ENCODE measurements around the gene CAPSL.
"Not testable (repeated sequence)": the region's sequence is repeated elsewhere in the genome, so short reads cannot be mapped to it uniquely, and the experiment has no call there.

The CAPSL gene

GRCh38 chr5:35938568-35939227, at the start of gene CAPSL:
Gene CAPSL, minus strand, starts transcription at chr5:35938622. Its CDS starts 17,502 bp downstream, at chr5:35921120.
- DNase-seq, result no peak

- no peak for DNase-seq
Measured at GRCh38 chr5:35987776-35988175, 49.4 kb upstream of the CAPSL start.

GRCh38 chr5:35979715-35980114, 41.3 kb upstream of the CAPSL start:
- no peak for DNase-seq

GRCh38 chr5:35976859-35977258, 38.4 kb upstream of the CAPSL start:
- not testable (repeated sequence) for DNase-seq

DNA sequence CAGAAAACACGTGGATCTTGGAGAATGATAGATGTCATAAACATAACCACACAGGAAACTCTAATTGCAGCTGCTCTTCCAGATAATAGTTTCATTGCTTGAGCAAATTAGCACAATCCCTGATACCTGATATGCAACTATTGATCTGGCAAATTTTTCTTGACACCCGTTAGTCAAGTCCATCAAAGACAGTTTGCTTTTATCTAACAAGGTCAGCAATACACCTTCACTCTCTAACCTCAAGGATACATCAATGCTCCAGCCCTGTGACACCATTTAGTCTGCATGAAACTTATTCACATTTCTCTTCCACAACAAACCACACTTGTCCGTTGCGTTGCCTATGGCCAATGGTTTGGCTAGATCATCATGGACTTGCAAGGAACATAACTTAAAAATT, 36.1 kb upstream of the CAPSL start:
- DNase-seq, result no peak

DNA sequence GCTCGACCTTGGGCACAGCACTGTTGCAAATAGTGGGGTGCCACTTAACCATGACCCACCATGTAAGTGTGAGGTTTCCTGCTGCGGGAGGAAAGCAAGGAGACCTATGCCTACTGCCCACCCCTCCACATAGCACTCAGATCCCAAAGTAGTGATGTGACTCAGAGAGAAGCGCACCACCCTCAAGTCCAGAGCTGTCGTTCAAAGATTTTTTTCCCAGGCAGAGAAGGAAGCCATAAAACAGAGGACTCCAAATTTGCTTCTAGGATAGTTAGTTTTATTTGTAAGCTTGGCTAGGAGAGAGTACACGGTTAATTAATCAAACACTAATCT, 33.4 kb upstream of the CAPSL start:
- no peak for DNase-seq

- no peak for DNase-seq
Measured at GRCh38 chr5:35971186-35971877, 32.9 kb upstream of the CAPSL start.

GRCh38 chr5:35963381-35963843, 25.0 kb upstream of the CAPSL start:
- DNase-seq, result no peak

DNA sequence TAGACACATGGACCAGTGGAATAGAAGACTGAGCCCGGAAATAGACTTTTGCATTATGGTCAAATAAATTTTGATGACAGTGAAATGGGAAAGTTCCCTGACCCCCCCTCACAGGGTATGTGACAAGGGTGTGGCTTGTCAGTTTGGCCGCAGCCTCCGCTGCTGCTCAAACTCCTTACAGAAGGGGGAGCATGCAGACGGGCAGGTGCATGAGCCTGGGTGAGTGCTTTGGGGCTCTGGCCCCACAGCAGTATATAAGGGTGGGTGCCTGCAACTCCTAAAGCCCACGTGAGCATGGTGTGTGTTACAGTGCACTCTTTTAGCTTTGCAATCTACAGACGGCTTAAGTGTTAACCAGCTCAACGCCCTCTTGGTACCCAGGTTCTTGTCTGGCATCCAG, 21.9 kb upstream of the CAPSL start:
- DNase-seq, result no peak

DNA sequence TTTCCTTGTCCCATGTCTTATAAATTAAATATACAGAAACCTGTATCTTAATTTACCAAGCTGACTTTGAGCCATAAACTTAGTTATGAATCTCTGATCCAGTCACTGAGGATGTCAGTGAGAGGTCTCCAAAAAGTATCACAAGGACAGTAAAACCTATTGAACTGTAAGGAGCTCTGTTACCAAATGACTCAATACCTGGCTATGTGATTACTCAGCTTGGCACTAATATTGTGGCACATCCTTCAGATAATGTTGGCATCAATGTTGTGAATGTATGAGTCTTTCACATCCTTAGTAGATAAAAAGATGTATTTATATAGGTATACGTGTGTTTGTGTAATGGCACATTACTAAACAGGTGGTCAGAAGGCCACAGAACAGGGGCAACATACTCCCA, 18.0 kb upstream of the CAPSL start:
- DNase-seq, result no peak

DNA sequence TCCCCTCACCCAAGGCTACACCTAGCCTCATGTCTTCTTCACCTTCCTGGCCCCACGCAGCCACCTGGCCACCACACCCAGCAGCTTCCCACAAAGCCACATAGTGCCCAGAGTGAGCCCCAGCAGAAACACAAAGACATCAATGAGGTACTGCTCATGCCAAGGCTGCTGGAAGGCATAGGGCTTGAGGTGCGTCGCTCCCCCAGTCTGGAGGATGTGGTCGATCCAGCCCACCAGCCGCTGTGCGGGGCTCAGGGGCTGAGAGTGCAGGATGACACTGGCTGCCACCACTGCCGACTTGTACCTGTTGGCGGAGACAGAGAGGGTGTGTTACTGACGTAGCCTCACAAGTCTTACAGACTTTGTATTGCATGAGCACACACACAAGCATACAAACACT, 15.8 kb upstream of the CAPSL start:
- no peak for DNase-seq

- no peak for DNase-seq
Measured at GRCh38 chr5:35947085-35947484, 8.7 kb upstream of the CAPSL start.

DNA sequence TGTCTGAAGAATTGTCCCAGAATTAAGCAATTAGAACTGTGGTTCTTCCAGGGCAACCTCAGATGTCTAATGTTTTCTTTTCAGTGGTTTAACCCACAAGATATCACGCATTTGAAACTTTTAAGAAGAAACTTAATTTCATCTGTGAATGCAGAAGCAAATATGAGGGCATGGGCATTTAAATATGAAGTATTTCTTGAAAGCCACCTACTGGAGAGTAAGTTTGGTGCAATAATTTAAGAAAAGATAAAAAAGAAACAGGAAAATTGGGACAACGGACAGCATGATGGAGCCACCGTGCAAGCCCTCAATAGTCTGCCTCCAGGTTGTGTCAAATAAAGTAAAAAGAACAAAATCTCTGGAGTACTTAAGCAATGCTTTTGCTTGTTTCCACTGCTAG, 1.2 kb upstream of the CAPSL start:
- DNase-seq, result no peak

- DNase-seq, result peak; percentile 29
Measured at GRCh38 chr5:35926389-35927051, 11.9 kb downstream of the CAPSL start.

- DNase-seq, result peak; percentile 83
Measured at GRCh38 chr5:35924950-35925722, 13.3 kb downstream of the CAPSL start.

- DNase-seq, result no peak
Measured at GRCh38 chr5:35924122-35924949, 14.1 kb downstream of the CAPSL start.

GRCh38 chr5:35922468-35922867, 16.0 kb downstream of the CAPSL start:
- DNase-seq, result no peak

GRCh38 chr5:35921930-35922329, 16.5 kb downstream of the CAPSL start:
- no peak for DNase-seq

DNA sequence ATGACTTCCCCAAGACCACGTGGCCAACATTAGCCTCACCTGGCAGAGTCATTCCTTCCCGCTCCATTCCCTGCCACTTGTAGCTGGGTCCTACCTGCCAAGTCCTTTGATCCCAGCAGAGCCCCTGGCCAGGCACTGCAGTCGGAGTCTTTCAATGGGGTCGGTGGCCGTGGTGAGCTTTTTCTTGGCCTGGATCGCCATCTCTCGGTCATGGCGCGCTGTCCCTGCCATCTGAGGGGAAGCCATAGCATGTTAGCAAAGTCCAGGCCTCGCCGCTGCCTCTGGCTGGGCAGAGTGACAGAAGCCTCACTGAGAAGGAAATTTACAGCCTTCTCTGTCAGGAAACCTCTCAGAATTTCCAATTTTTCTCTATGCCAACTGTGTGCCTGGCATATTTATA, 17.5 kb downstream of the CAPSL start:
- no peak for DNase-seq

- no peak for DNase-seq
Measured at GRCh38 chr5:35919191-35919590, 19.2 kb downstream of the CAPSL start.

DNA sequence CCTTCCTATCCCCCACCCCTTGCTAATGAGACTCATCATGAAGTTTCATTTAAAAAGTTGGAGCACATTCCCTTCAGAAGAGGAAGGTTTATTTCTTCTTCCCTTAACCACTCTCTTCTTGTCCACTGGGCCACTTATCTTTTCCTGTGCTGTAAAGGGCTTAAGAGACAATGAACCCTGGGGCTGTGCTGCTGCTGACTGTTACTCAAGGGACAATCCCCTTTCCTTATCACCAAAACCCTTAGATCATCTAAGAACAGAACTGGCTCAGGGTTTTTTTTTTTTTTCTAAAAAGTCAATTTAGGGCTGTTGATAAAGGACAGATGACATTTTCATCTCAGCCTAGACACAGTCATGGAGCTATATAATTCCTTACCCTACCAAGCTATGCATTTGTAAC, 29.6 kb downstream of the CAPSL start:
- DNase-seq, result no peak

DNA sequence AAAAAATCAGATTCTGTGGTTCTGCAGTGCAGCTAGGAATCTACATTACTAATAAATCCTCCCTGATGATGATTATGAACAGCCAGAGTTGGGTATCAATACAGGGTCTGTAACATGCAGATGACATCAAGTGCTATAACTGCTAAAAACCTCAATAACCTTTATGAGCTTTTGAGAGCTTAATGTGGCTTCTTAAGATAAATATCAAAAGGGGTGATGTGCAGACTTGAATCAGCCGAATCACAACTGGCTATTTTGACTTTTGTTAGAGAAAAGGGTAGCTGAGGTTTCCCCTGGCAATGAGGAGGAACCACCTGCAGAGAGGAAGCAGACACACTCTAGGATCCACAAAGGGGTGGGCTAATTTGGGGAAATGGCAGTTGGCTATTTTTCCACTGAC, 30.2 kb downstream of the CAPSL start:
- DNase-seq, result no peak
